NCI-H146 treated with DMSO at 0.1 percent for 48 hours (cell line): Measurements from ENCODE around the gene MIGA2.

Experiments
- DNase-seq: peaks from one replicate; lab custom pipeline; 2025; ENCODE audit not compliant: unreplicated experiment; lab: John Stamatoyannopoulos, UW

Gene MIGA2

GRCh38 chr9:129118799-129119198 is 82.4 kb downstream of the MIGA2 start:
- no peak for DNase-seq

- DNase-seq, result no peak
Measured at GRCh38 chr9:129121483-129121882, 85.1 kb downstream of the MIGA2 start.
